Measurements from ENCODE around the gene ZGPAT. TPM values are rescaled to one million over a fixed set of nuclear protein-coding genes. Genes with fewer than 3 reads are reported as not detected.

The ZGPAT gene
- total RNA-seq, 6 experiments from 2014 or later = 18.7 to 68.9 (median 31.9) TPM

DNA sequence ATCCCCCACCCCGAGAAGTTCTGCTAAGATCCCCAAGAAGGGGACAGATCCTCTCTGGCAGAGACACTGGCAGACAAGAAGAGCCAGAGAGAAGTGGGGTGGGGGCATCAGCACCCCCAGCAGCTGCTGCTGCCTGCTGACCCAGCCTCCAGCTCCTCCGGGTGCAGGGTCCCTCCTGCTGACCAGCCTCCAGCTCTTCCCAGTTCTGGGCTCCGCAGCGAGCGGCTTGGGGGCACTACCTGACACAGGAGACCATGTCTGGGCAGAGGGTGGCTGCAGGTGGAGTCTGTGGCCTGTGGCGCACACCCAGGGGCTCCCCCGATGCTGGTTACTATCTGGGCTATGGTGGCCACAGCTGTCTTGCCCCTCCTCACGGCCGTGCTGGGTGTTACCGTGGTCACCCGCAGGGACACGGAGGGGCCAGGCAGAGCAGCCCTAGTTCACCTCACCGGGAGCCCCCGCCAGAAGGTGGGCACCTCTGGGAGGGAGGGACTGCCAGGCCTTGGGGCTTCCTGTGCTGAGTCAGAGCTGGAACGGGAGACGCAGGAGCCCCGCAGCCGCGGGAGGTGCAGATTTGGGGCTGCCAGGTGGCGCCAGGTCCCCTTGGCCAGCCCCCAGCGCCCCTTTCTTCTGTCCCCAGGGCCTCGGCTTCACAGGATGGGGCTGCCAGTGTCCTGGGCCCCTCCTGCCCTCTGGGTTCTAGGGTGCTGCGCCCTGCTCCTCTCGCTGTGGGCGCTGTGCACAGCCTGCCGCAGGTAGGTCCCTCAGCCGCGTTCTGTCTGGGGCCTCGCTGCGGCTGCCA is 29.3 kb downstream of the ZGPAT start:
- Histone ChIP-seq H3K27me3 (no peaks in the 10 kb centered on the region), H3K9me3 (no peaks in the 10 kb centered on the region), H3K4me3 (peak overlapping the region; percentile 65 to 92 (median 75)), H3K36me3 (peaks cover 0 to 9% (median 0%) of the 10 kb centered on the region in 4 donors), H3K27ac (peak overlapping the region in 2 of 3 donors; percentile 21 to 91), H3K4me1 (peaks cover 0 to 20% (median 10%) of the 10 kb centered on the region in 4 donors)
- no peak for TF ChIP-seq POLR2A (IDR thresholded peaks at IDR 0.05)
- TF ChIP-seq, protein P1, sequence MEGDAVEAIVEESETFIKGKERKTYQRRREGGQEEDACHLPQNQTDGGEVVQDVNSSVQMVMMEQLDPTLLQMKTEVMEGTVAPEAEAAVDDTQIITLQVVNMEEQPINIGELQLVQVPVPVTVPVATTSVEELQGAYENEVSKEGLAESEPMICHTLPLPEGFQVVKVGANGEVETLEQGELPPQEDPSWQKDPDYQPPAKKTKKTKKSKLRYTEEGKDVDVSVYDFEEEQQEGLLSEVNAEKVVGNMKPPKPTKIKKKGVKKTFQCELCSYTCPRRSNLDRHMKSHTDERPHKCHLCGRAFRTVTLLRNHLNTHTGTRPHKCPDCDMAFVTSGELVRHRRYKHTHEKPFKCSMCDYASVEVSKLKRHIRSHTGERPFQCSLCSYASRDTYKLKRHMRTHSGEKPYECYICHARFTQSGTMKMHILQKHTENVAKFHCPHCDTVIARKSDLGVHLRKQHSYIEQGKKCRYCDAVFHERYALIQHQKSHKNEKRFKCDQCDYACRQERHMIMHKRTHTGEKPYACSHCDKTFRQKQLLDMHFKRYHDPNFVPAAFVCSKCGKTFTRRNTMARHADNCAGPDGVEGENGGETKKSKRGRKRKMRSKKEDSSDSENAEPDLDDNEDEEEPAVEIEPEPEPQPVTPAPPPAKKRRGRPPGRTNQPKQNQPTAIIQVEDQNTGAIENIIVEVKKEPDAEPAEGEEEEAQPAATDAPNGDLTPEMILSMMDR (IDR thresholded peaks at IDR 0.05) = no peak
- 0% methylated on average over 2 of the region's 30 CpGs for WGBS (ENCODE audit: insufficient coverage, low coverage, low lambda C conversion rate, missing lambda C conversion rate)
- no peak for ATAC-seq
- DNase-seq = peak; percentile 46 to 71 (median 71)
- intact Hi-C loops (cut with DNase I) = no loop called here

DNA sequence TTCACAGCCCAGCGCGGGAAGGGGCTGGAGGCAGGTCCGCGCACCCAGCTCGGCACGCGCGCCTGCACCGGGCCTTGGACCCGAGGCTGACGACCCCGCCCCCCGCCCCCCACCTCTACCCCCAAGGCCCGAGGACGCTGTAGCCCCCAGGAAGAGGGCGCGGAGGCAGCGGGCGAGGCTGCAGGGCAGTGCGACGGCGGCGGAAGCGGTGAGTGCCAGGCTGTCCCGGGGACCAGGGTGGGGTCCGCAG is 29.8 kb downstream of the ZGPAT start:
- Histone ChIP-seq H3K27me3 (no peaks in the 10 kb centered on the region), H3K4me3 (peak overlapping the region; percentile 65 to 92 (median 75)), H3K27ac (peak overlapping the region in 2 of 3 donors; percentile 21 to 91), H3K4me1 (peaks cover 0 to 25% (median 13%) of the 10 kb centered on the region in 4 donors), H3K36me3 (peaks cover 0 to 15% (median 1%) of the 10 kb centered on the region in 4 donors), H3K9me3 (no peaks in the 10 kb centered on the region)
- ATAC-seq (no peak), DNase-seq (no peak)
- TF ChIP-seq POLR2A (IDR thresholded peaks at IDR 0.05) = no peak
- TF ChIP-seq, protein P1 (IDR thresholded peaks at IDR 0.05) = no peak
- WGBS (ENCODE audit: insufficient coverage, low coverage, low lambda C conversion rate, missing lambda C conversion rate) = 0% methylated on average over 2 of the region's 26 CpGs
- intact Hi-C loops (cut with DNase I) = no loop called here

DNA sequence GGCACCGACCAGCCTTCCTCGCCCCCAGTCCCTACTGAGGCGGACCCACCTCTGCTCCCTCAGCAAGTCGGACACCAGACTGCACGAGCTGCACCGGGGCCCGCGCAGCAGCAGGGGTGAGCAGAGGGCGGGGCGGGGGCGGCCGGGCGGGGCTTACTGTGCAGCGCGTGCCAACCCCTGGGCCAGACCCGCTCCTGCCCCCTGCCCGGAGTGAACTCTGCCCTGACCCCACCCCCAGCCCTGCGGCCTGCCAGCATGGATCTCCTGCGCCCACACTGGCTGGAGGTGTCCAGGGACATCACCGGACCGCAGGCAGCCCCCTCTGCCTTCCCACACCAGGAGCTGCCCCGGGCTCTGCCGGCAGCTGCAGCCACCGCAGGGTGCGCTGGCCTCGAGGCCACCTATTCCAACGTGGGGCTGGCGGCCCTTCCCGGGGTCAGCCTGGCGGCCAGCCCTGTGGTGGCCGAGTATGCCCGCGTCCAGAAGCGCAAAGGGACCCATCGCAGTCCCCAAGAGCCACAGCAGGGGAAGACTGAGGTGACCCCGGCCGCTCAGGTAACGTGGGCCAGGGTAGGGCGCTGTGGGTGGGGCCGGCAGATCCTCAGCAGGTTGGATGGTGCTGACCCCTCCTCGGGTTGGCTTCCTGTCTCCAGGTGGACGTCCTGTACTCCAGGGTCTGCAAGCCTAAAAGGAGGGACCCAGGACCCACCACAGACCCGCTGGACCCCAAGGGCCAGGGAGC is 30.3 kb downstream of the ZGPAT start:
- peaks cover 0 to 17% (median 6%) of the 10 kb centered on the region in 4 donors for H3K36me3 ChIP-seq
- H3K4me1 ChIP-seq = peaks cover 0 to 30% (median 14%) of the 10 kb centered on the region in 4 donors
- 34% methylated on average over 5 of the region's 43 CpGs for WGBS (ENCODE audit: insufficient coverage, low coverage, low lambda C conversion rate, missing lambda C conversion rate)
- ATAC-seq (peak; percentile 21 to 46 (median 32)), DNase-seq (peak; percentile 86 to 97 (median 95))
- TF ChIP-seq, protein P1 (IDR thresholded peaks at IDR 0.05) = no peak
- peak; percentile 33 for TF ChIP-seq POLR2A (IDR thresholded peaks at IDR 0.05)
- intact Hi-C loops (cut with DNase I) = no loop called here
- peak overlapping the region; percentile 65 to 92 (median 75) for H3K4me3 ChIP-seq
- H3K27ac ChIP-seq = peak overlapping the region in 2 of 3 donors; percentile 21 to 91
- no peaks in the 10 kb centered on the region for H3K9me3 ChIP-seq
- no peaks in the 10 kb centered on the region for H3K27me3 ChIP-seq

DNA sequence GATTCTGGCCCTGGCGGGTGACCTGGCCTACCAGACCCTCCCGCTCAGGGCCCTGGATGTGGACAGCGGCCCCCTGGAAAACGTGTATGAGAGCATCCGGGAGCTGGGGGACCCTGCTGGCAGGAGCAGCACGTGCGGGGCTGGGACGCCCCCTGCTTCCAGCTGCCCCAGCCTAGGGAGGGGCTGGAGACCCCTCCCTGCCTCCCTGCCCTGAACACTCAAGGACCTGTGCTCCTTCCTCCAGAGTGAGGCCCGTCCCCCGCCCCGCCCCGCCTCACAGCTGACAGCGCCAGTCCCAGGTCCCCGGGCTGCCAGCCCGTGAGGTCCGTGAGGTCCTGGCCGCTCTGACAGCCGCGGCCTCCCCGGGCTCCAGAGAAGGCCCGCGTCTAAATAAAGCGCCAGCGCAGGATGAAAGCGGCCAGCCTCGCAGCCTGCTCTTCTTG is 30.9 kb downstream of the ZGPAT start:
- TF ChIP-seq, protein P1 (IDR thresholded peaks at IDR 0.05) = no peak
- no peak for TF ChIP-seq POLR2A (IDR thresholded peaks at IDR 0.05)
- peak; percentile 4 to 19 (median 14) for ATAC-seq

More for the DNA sequence above, 30.9 kb downstream of the ZGPAT start:
- no peaks in the 10 kb centered on the region for H3K27me3 ChIP-seq
- intact Hi-C loops (cut with DNase I) = no loop called here
- peak overlapping the region; percentile 65 to 92 (median 75) for H3K4me3 ChIP-seq
- H3K36me3 ChIP-seq = peaks cover 0 to 17% (median 7%) of the 10 kb centered on the region in 4 donors
- peak; percentile 81 to 86 (median 86) for DNase-seq
- no peaks in the 10 kb centered on the region for H3K9me3 ChIP-seq
- peak overlapping the region; percentile 55 to 91 (median 67) for H3K27ac ChIP-seq
- no CpG with 5 or more reads among the region's 26 CpGs for whole genome bisulfite sequencing (ENCODE audit: insufficient coverage, low coverage, low lambda C conversion rate, missing lambda C conversion rate)
- H3K4me1 ChIP-seq = peaks cover 0 to 30% (median 14%) of the 10 kb centered on the region in 4 donors

Data from right lobe of liver (tissue), 6 donors.